HEK293 (cell line): ENCODE data around the gene SFPQ.

Experiments used
- CTCF ChIP-seq: fragments of 450-650 bp; formaldehyde crosslinking; IDR thresholded peaks from 2 replicates; pipeline ENCODE4 v1.5.1; 2016; ENCODE audit warnings: missing biosample characterization, missing genetic modification characterization
- ZFP69B ChIP-seq: fragments of 450-650 bp; formaldehyde crosslinking; IDR thresholded peaks from 2 replicates; pipeline ENCODE4 v1.5.1; 2016; ENCODE audit warnings: missing biosample characterization, missing genetic modification characterization
- ZNF184 ChIP-seq: fragments of 450-650 bp; IDR thresholded peaks from 2 replicates; pipeline ENCODE4 v1.5.1; 2018; ENCODE audit warnings: missing biosample characterization, mild to moderate bottlenecking, missing genetic modification characterization
- ZNF777 ChIP-seq: fragments of 450-650 bp; formaldehyde crosslinking; IDR thresholded peaks from 2 replicates; pipeline ENCODE4 v1.5.1; 2017; ENCODE audit warnings: missing biosample characterization, missing genetic modification characterization, borderline replicate concordance

DNA sequence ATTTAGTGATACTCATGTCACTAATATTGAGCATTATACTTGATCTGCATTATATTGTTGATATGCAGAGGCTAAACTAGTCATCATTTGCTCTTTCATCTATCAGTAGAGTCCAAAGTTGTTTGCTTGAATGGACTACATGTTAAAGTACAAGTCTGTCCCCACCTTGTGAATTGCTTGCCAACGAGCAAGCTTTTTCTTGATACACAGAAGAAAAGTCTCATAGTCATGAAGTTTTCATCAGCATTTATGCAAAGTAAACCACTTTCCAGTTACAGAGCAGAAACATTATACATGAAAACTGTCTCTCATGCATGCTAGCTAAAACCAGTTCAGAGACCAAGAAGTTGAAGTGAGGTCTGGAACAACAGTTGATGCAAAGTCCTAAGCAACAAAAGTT, 13.0 kb downstream of the SFPQ start:
- TF ChIP-seq ZNF184 (tag by site-specific recombination) (no peak), ZNF777 (tag by site-specific recombination) (no peak), ZFP69B (tag by site-specific recombination) (no peak), CTCF (tag by site-specific recombination) (no peak)
